ENCODE results near the gene AKAP17A. TPM values are rescaled to one million over a fixed set of nuclear protein-coding genes. Genes with fewer than 3 reads are reported as not detected.
"Not testable (repeated sequence)": the region's sequence is repeated elsewhere in the genome, so short reads cannot be mapped to it uniquely, and the experiment has no call there.

The AKAP17A gene
- total RNA-seq, 1 donor from 2014 or later: 63.9 TPM

DNA sequence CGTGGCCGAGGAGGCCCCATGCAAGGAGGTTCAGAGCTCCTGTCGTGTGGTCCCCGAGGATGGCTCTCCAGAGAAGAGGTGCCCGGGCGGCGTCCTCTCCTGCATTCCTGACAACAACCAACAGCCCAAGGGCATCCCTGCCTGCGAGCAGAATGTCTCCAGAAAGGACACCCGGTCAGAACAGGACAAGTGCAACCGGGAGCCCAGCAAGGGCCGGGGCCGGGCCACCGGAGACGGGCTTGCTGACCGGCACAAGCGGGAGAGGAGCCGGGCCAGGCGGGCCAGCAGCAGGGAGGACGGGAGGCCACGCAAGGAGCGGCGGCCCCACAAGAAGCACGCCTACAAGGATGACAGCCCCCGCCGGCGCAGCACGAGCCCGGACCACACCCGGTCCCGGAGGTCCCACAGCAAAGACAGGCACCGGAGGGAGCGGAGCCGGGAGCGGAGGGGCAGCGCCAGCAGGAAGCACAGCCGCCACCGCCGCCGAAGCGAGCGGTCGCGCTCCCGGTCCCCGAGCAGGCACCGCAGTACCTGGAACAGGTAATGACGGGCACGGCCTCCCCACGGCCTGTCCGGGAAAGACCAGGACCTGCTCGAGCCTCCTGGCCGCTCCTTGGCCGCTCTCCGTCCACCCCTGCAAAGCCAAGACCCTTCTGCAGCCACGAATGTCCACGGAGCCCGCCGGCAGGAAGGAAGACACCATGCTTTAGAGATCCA, 9.8 kb downstream of the AKAP17A start:
- Mint-ChIP-seq H3K9me3 (no peaks in the 10 kb centered on the region), H3K4me1 (ENCODE audit: low read depth) (no peaks in the 10 kb centered on the region), H3K27me3 (ENCODE audit: insufficient read depth) (no peaks in the 10 kb centered on the region), H3K4me3 (no peak overlapping the region), H3K36me3 (ENCODE audit: low read depth) (peaks cover 47% of the 10 kb centered on the region), H3K27ac (no peak overlapping the region)
- no peak for DNase-seq (ENCODE audit: low spot score)
- intact Hi-C loops (cut with micrococcal nuclease): no loop called here

DNA sequence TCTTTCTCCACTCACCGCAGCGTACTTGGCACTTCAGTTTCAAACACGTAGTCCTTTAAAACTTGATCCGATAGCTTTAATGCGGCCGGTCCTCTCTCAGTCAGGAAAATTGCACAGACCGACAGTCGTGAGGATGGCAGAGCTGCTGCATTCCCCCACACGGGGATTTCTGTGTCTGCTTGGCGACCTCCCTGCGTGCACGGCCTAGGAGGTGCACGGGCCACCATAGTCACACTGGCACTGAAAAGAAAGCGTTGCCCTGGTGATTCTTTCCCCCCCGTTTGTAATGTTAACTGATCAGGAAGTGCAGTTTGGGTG, 10.3 kb downstream of the AKAP17A start:
- peaks cover 47% of the 10 kb centered on the region for H3K36me3 Mint-ChIP-seq (ENCODE audit: low read depth)
- H3K4me1 Mint-ChIP-seq (ENCODE audit: low read depth): no peaks in the 10 kb centered on the region
- DNase-seq (ENCODE audit: low spot score): no peak
- intact Hi-C loops (cut with micrococcal nuclease): no loop called here
- no peak overlapping the region for H3K27ac Mint-ChIP-seq
- no peaks in the 10 kb centered on the region for H3K9me3 Mint-ChIP-seq
- H3K27me3 Mint-ChIP-seq (ENCODE audit: insufficient read depth): no peaks in the 10 kb centered on the region
- H3K4me3 Mint-ChIP-seq: no peak overlapping the region

DNA sequence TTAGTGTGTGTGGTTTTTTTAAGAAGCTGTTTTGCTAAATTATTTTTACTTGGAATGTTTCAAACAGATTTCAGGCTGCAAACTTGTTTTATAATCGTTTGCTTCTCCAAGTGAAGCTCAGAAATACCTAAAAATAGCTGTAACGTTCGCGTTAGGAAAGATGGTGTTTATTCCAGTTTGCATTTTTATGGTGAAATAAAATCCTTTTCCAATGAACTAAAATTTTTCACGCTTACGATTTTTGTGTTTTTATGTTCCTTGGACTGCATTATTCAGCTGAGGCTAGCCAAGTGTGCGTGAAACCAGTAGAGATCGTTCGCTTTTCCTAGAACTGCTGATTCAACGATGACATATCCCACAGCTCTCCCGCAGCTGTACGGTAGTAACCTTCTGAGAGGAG, 10.9 kb downstream of the AKAP17A start:
- H3K4me1 Mint-ChIP-seq (ENCODE audit: low read depth): no peaks in the 10 kb centered on the region
- H3K9me3 Mint-ChIP-seq: no peaks in the 10 kb centered on the region
- no peak overlapping the region for H3K27ac Mint-ChIP-seq
- H3K36me3 Mint-ChIP-seq (ENCODE audit: low read depth): peaks cover 42% of the 10 kb centered on the region
- intact Hi-C loops (cut with micrococcal nuclease): no loop called here
- H3K4me3 Mint-ChIP-seq: no peak overlapping the region
- H3K27me3 Mint-ChIP-seq (ENCODE audit: insufficient read depth): no peaks in the 10 kb centered on the region
- DNase-seq (ENCODE audit: low spot score): no peak

DNA sequence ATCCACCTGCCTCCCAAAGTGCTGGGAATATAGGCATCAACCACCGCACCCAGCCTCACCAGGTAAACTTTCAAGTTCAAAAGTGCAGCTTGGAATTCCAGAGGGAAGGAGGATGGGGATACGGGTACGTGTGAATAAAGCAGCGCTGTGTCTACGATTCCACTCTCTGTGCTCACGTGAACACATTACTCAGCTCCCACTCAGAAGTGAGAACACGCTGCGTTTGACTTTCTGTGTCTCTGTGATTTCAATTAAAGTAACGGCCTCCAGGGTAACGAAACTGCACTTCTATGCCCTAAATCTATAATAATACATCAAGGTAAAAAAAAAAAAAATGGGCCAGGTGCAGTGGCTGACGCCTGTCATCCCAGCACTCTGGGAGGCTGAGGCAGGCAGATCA, 15.1 kb downstream of the AKAP17A start:
- H3K4me1 Mint-ChIP-seq (ENCODE audit: low read depth): no peaks in the 10 kb centered on the region
- peaks cover 27% of the 10 kb centered on the region for H3K36me3 Mint-ChIP-seq (ENCODE audit: low read depth)
- no peaks in the 10 kb centered on the region for H3K9me3 Mint-ChIP-seq

DNA sequence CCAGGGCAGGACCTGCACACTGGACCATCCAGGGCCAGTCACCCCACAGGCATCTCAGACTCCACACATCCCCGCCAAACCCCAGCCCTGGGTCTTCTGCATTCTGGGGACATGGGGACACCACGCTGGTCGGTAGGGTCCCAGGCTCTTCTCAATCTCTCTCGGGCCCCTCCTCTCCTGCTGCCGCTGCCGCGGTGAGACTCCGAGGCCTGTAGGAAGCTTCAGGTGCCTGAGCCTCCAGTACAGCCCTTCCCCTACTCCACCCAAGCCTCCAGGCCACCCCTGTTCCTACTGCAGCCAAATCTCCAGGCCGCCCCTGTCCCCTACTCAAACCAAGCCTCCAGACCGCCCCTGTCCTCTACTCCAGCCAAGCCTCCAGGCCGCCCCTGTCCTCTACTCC, 17.9 kb downstream of the AKAP17A start:
- no peaks in the 10 kb centered on the region for H3K9me3 Mint-ChIP-seq
- DNase-seq (ENCODE audit: low spot score): no peak
- H3K36me3 Mint-ChIP-seq (ENCODE audit: low read depth): peaks cover 10% of the 10 kb centered on the region
- H3K27me3 Mint-ChIP-seq (ENCODE audit: insufficient read depth): no peaks in the 10 kb centered on the region
- no peak overlapping the region for H3K27ac Mint-ChIP-seq
- intact Hi-C loops (cut with micrococcal nuclease): no loop called here
- no peaks in the 10 kb centered on the region for H3K4me1 Mint-ChIP-seq (ENCODE audit: low read depth)
- H3K4me3 Mint-ChIP-seq: no peak overlapping the region

More for the DNA sequence above, 15.1 kb downstream of the AKAP17A start:
- Mint-ChIP-seq H3K27ac (no peak overlapping the region), H3K4me3 (no peak overlapping the region), H3K27me3 (ENCODE audit: insufficient read depth) (no peaks in the 10 kb centered on the region)
- no peak for DNase-seq (ENCODE audit: low spot score)
- intact Hi-C loops (cut with micrococcal nuclease): no loop called here

DNA sequence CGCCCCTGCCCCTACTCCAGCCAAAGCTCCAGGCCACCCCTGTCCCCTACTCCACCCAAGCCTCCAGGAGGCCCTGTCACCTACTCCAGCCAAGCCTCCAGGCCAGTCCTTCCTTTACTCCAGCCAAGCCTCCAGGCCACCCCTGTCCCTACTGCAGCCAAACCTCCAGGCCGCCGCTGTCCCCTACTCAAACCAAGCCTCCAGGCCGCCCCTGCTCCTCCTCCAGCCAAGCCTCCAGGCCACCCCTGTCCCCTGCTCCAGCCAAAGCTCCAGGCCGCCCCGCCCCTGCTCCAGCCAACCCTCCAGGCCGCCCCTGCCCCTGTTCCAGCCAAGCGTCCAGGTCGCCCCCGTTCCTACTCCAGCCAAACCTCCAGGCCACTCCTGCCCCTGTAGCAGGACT, 18.4 kb downstream of the AKAP17A start:
- Mint-ChIP-seq H3K4me3 (no peak overlapping the region), H3K4me1 (ENCODE audit: low read depth) (no peaks in the 10 kb centered on the region), H3K27ac (no peak overlapping the region), H3K9me3 (no peaks in the 10 kb centered on the region), H3K27me3 (ENCODE audit: insufficient read depth) (no peaks in the 10 kb centered on the region), H3K36me3 (ENCODE audit: low read depth) (peaks cover 6% of the 10 kb centered on the region)
- DNase-seq (ENCODE audit: low spot score): no peak
- intact Hi-C loops (cut with micrococcal nuclease): no loop called here

DNA sequence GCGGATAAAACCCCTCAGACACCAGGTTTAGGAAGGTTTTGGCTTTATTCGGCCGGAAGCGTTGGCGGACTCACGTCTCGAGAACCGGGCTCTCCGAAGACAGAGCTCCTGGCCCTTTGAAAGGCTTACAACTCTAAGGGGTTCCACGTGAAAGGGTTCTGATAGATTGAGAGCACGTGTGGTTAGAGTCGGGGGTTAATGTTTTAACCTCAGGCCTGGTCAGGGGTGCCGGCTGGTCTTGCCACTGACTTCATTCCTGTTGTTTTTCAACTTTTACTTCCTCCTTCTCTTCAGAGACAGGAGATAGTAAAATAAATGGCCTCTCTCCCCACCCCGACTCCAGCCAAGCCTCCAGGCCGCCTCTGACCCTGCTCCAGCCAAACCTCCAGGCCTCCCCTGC, 18.8 kb downstream of the AKAP17A start:
- Mint-ChIP-seq H3K4me3 (no peak overlapping the region), H3K27ac (no peak overlapping the region), H3K27me3 (ENCODE audit: insufficient read depth) (no peaks in the 10 kb centered on the region), H3K36me3 (ENCODE audit: low read depth) (peaks cover 3% of the 10 kb centered on the region), H3K4me1 (ENCODE audit: low read depth) (no peaks in the 10 kb centered on the region), H3K9me3 (no peaks in the 10 kb centered on the region)
- intact Hi-C loops (cut with micrococcal nuclease): no loop called here
- no peak for DNase-seq (ENCODE audit: low spot score)

DNA sequence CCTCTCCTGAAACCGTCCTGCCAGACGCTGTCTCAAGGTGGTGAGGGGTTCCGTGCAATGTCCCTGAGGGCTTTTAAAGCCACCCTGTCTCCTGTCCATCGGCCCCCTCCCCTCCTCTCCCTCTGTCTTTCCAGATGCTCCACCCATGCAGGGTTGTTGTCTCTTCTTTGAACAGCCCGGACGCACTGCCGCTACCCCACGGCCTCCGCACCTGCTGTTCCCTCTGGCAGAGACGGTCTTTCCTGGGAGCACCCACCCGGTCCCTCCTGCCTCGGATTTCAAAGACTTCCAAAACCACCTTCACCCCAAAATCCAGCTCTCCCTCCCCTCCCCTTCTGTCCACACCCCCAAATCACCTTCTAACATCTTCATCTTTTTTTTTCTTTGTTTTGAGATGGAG, 19.3 kb downstream of the AKAP17A start:
- no peaks in the 10 kb centered on the region for H3K9me3 Mint-ChIP-seq
- no peaks in the 10 kb centered on the region for H3K36me3 Mint-ChIP-seq (ENCODE audit: low read depth)
- no peak overlapping the region for H3K4me3 Mint-ChIP-seq
- H3K4me1 Mint-ChIP-seq (ENCODE audit: low read depth): no peaks in the 10 kb centered on the region
- intact Hi-C loops (cut with micrococcal nuclease): no loop called here
- no peak for DNase-seq (ENCODE audit: low spot score)
- H3K27me3 Mint-ChIP-seq (ENCODE audit: insufficient read depth): no peaks in the 10 kb centered on the region
- no peak overlapping the region for H3K27ac Mint-ChIP-seq

DNA sequence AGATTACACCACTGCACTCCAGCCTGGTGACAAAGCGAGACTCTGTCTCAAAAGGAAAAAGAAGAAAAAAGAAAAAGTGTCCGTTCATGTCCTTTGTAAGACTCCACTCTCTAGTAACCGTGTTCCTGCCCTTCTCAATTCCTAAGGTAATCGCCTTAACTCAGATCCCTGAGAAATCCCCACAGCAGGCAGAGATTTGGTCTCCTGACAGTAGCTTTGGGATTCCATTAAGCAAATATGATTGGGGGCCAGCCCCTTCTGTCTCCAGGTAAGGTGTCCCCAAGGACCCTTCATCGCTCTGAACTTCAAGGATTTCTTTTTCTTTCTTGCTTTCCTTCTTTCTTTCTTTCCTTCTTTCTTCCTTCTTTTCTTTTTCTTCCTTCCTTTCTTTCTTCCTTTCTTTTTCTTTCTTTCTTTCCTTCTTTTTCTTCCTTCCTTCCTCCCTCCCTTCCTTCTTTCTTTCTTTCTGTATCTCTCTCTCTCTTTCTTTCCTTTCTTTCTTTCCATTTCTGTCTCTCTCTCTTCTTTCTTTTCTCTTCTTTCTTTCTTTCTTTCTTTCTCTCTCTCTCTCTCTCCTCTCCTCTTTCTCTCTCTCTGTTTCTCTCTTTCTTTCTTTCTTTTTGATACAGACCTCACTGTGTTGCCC, 21.4 kb downstream of the AKAP17A start:
- DNase-seq (ENCODE audit: low spot score): no peak
- intact Hi-C loops (cut with micrococcal nuclease): no loop called here
- Mint-ChIP-seq H3K4me3 (no peak overlapping the region), H3K27ac (no peak overlapping the region), H3K4me1 (ENCODE audit: low read depth) (no peaks in the 10 kb centered on the region), H3K36me3 (ENCODE audit: low read depth) (no peaks in the 10 kb centered on the region), H3K9me3 (no peaks in the 10 kb centered on the region), H3K27me3 (ENCODE audit: insufficient read depth) (no peaks in the 10 kb centered on the region)

DNA sequence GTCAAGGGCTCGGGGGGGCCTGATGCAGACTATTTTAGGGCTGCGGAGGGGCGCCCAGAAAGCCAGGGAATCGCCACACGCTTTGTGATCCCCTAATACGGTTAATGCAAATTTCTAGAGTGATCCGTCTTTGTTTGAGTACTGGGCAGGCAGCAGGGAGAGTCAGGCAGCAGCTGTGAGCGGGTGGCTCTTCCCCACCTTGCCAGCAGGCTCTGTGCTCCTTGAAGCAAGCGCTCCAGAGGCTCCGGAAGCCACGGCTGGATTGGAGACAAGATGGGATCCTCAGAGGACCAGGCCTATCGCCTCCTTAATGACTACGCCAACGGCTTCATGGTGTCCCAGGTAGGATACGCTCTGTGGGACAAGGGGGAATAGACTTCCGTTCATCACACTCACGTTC, 23.5 kb downstream of the AKAP17A start, which contains the start of gene ASMT:
Gene ASMT (plus strand): TSS at position 133 of the 400 bp plus-strand sequence. CDS start 141 bp downstream, at position 274.
- H3K4me1 Mint-ChIP-seq (ENCODE audit: low read depth): no peaks in the 10 kb centered on the region
- intact Hi-C loops (cut with micrococcal nuclease): no loop called here
- H3K4me3 Mint-ChIP-seq: no peak within 1 kb of the TSS
- no peaks in the 10 kb centered on the region for H3K36me3 Mint-ChIP-seq (ENCODE audit: low read depth)
- no peaks in the 10 kb centered on the region for H3K9me3 Mint-ChIP-seq
- no peak for DNase-seq (ENCODE audit: low spot score)
- H3K27ac Mint-ChIP-seq: no peak within 1 kb of the TSS
- H3K27me3 Mint-ChIP-seq (ENCODE audit: insufficient read depth): no peaks in the 10 kb centered on the region

DNA sequence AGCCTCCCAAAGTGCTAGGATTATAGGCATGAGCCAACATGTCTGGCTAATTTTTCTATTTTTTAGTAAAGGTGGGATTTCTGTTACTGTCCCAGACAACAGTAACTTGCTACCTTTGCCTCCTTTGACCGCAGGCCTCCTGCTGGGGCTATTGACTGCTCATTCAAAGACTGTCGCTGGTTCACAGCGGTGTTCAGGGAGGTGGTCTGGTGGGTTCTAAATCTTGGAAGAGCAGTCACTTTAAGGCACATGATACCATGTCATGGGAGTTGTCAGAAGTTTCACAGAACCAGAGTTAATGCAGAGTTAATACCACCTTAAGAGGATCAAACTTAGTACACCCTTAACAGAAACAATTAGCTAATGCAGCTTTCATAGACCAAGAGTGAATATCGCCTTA, 27.3 kb downstream of the AKAP17A start:
- H3K27ac Mint-ChIP-seq: no peak overlapping the region
- intact Hi-C loops (cut with micrococcal nuclease): no loop called here

DNA sequence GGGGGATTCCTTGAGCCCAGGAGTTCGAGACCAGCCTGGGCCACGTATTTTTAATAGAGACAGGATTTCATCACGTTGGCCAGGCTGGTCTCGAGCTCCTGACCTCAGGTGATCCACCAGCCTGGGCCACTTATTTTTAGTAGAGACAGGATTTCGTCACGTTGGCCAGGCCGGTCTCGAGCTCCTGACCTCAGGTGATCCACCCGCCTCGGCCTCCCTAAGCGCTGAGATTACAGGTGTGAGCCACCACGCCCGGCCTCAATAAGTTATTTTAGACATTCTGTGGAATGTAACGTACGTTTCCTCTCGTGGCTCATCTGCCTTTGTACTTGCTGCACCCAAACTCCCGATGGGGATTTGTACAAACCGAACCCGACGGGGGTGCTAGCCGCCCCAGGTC, 32.3 kb downstream of the AKAP17A start:
- no peak for DNase-seq (ENCODE audit: low spot score)
- H3K4me1 Mint-ChIP-seq (ENCODE audit: low read depth): no peaks in the 10 kb centered on the region
- no peaks in the 10 kb centered on the region for H3K9me3 Mint-ChIP-seq
- no peak overlapping the region for H3K27ac Mint-ChIP-seq
- no peaks in the 10 kb centered on the region for H3K36me3 Mint-ChIP-seq (ENCODE audit: low read depth)
- H3K4me3 Mint-ChIP-seq: no peak overlapping the region
- intact Hi-C loops (cut with micrococcal nuclease): no loop called here
- no peaks in the 10 kb centered on the region for H3K27me3 Mint-ChIP-seq (ENCODE audit: insufficient read depth)

More for the DNA sequence above, 27.3 kb downstream of the AKAP17A start:
- no peaks in the 10 kb centered on the region for H3K36me3 Mint-ChIP-seq (ENCODE audit: low read depth)
- no peaks in the 10 kb centered on the region for H3K4me1 Mint-ChIP-seq (ENCODE audit: low read depth)
- H3K27me3 Mint-ChIP-seq (ENCODE audit: insufficient read depth): no peaks in the 10 kb centered on the region
- H3K4me3 Mint-ChIP-seq: no peak overlapping the region
- DNase-seq (ENCODE audit: low spot score): no peak
- H3K9me3 Mint-ChIP-seq: no peaks in the 10 kb centered on the region

DNA sequence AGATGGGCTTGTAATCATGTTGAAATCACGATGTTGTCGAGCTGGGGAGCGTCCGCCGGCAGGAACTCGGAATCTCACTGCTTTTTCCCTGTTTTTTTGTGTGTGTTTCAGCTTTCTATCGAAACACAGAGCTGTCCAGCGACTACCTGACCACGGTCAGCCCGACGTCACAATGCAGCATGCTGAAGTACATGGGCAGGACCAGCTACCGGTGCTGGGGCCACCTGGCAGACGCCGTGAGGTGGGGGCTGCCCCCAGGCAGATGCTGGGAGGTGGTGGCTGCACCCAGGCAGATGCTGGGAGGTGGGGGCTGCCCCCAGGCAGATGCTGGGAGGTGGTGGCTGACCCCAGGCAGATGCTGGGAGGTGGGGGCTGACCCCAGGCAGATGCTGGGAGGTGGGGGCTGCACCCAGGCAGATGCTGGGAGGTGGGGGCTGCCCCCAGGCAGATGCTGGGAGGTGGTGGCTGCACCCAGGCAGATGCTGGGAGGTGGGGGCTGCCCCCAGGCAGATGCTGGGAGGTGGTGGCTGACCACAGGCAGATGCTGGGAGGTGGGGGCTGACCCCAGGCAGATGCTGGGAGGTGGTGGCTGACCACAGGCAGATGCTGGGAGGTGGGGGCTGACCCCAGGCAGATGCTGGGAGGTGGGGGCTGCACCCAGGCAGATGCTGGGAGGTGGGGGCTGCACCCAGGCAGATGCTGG, 32.9 kb downstream of the AKAP17A start:
- H3K4me1 Mint-ChIP-seq (ENCODE audit: low read depth); DNase-seq (ENCODE audit: low spot score); intact Hi-C loops (cut with micrococcal nuclease); H3K9me3 Mint-ChIP-seq; H3K4me3 Mint-ChIP-seq; H3K27ac Mint-ChIP-seq; H3K36me3 Mint-ChIP-seq (ENCODE audit: low read depth); H3K27me3 Mint-ChIP-seq (ENCODE audit: insufficient read depth): not testable (repeated sequence)

All from activated T-helper 1 cell treated with anti-CD3 and anti-CD28 coated beads, Interleukin-12 subunit alpha, Interleukin-12 subunit beta, Interleukin-2, Interleukin-4 antibody, amounts not matched to agents 30 ng/mL and 10 ng/mL and 1 ng/mL, durations not matched to agents 14 hours and 24 hours and 36 hours (primary cell).